Prostate gland (tissue), 2 donors: Measurements from ENCODE around the gene MAPKAP1. TPM values are rescaled to one million over a fixed set of nuclear protein-coding genes. Genes with fewer than 3 reads are reported as not detected.

Source experiments
- DNase-seq: peaks from one replicate; pipeline ENCODE4 v3.0.0-alpha.2; 2019; ENCODE audit warnings: low spot score
- H3K27ac ChIP-seq, 2 donors: fragments of 200-600 bp; sonication (generic); 2 replicates each; pipeline ENCODE4 v1.5.1; 2017 to 2019
- H3K27me3 ChIP-seq: fragments of 200-600 bp; sonication (generic); replicated peaks from 2 replicates; pipeline ENCODE4 v1.5.1; 2019; ENCODE audit not compliant: insufficient read depth
- H3K36me3 ChIP-seq, 2 donors: fragments of 200-600 bp; sonication (generic); 1 replicate in 1 of 2; 2 replicates in 1 of 2; pipeline versions ENCODE4 v1.5.1 to v1.8.1; 2017 to 2019
- H3K4me1 ChIP-seq: fragments of 200-600 bp; sonication (generic); replicated peaks from 2 replicates; pipeline ENCODE4 v1.5.1; 2019
- H3K4me3 ChIP-seq, 2 donors: fragments of 200-600 bp; sonication (generic); 2 replicates each; pipeline ENCODE4 v1.5.1; 2017 to 2019
- H3K9me3 ChIP-seq: fragments of 200-600 bp; sonication (generic); 2 replicates; pipeline ENCODE4 v1.5.1; 2017
- CTCF ChIP-seq, 4 experiments: fragments of 200-600 bp in 2 of 4; fragments of 450-650 bp in 2 of 4; sonication (generic) in 2 of 4; IDR thresholded peaks; 1 replicate in 3 of 4; 2 replicates in 1 of 4; pipeline ENCODE4 v1.5.1; 2016 to 2019; ENCODE audit warnings: antibody characterized with exemption in 4 of 4, mild to moderate bottlenecking in 2 of 4, moderate library complexity in 2 of 4
- POLR2A ChIP-seq: fragments of 450-650 bp; IDR thresholded peaks from one replicate; pipeline ENCODE4 v1.6.1; 2016; ENCODE audit warnings: antibody characterized with exemption, mild to moderate bottlenecking
- POLR2AphosphoS5 ChIP-seq: sonication (generic); formaldehyde crosslinking; IDR thresholded peaks from one replicate; pipeline ENCODE4 v1.6.1; 2017; ENCODE audit warnings: antibody characterized with exemption
- WGBS: methylation state at CpG from one replicate; pipeline ENCODE4 v1.1.5; 2018; 5-methylcytosine and 5-hydroxymethylcytosine counted together
- intact Hi-C: fragments of 100-400 bp; cut with DNase I; formaldehyde crosslinking; loops from one replicate; pipeline ENCODE4 v1.14.2; 2022
- total RNA-seq, 2 donors: library from RNA; depleted of rRNA; stranded (reverse); fragments of >200 nt; gene quantifications; one replicate each; pipeline ENCODE4 v1.1.0, GENCODE V29; 2016

Gene MAPKAP1
- total RNA-seq, 2 donors from 2014 or later: 62.4 to 91.2 TPM

DNA sequence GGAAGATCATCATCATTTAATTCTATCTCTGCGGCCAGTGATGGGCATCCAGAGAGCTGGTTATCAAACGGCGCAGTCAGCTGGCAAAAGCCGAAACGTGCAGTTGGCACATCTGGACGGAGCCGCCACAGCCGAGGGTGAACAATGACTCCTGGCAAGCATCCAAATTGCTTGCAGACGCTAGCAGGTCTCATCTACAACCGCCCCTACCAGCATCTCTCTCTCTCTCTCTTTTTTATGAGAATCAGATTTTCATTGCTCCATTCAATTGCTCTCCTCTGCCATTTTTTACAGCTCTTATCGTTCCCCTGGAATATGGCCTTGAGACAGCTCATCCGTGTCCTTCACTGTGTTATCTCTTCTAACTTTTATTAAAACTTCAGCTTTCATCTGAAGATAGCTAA lies 165.2 kb downstream of the MAPKAP1 start:
- DNase-seq: no peak
- 28% methylated on average over 12 of the region's 12 CpGs for WGBS
- Histone ChIP-seq H3K4me1 (peaks cover 12% of the 10 kb centered on the region), H3K9me3 (no peaks in the 10 kb centered on the region), H3K27ac (no peak overlapping the region), H3K27me3 (no peaks in the 10 kb centered on the region), H3K36me3 (no peaks in the 10 kb centered on the region), H3K4me3 (no peak overlapping the region)
- TF ChIP-seq POLR2A (no peak), CTCF (IDR thresholded peaks at IDR 0.05) (no peak), POLR2AphosphoS5 (no peak)
- intact Hi-C loops: no loop called here

DNA sequence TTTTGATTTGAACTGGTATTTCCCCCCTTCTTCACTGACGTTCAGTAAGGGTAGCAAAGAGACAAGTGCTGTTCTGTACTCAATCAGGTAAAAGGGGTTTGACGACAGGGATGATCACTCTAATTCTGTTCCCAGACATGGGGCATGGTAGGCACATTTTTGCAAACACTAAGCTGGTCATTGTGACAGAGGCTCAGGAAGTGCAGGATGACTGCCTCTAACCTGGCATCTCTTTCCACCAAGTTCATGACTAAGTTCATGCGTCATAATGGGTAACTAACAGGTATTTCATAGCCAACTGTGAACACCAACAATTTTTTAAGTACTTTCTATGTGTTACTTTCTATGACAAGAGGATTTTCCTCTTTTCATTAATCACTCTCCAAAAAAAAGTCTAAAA lies 166.5 kb downstream of the MAPKAP1 start:
- peaks cover 8% of the 10 kb centered on the region for H3K4me1 ChIP-seq
- TF ChIP-seq CTCF (IDR thresholded peaks at IDR 0.05) (no peak), POLR2A (no peak), POLR2AphosphoS5 (no peak)
- no peaks in the 10 kb centered on the region for H3K27me3 ChIP-seq
- no peak for DNase-seq
- no peaks in the 10 kb centered on the region for H3K36me3 ChIP-seq
- WGBS: 78% methylated on average over 3 of the region's 3 CpGs
- intact Hi-C loops: no loop called here
- no peak overlapping the region for H3K4me3 ChIP-seq
- no peaks in the 10 kb centered on the region for H3K9me3 ChIP-seq
- no peak overlapping the region for H3K27ac ChIP-seq

DNA sequence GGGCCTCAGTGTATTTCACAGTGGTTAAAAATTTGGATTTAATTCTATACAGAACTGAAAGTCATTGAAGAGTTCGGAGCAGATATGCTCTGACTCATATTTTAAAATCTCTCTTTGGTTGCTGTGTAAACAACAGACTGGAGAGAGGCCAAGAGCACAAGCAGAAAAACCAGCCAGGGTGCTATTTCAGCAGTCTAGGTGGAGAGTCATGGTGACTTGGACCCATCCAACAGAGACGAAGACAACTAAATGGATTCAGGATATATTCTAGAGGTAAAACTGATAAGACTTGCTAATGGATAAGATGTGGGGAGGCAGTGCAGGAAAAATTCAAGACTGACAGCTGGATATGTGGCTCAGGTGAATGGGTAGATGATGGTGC lies 168.9 kb downstream of the MAPKAP1 start:
- peak; percentile 79 for DNase-seq
- Histone ChIP-seq H3K36me3 (no peaks in the 10 kb centered on the region), H3K27me3 (no peaks in the 10 kb centered on the region), H3K27ac (peak overlapping the region in 1 of 2 donors; percentile 4), H3K4me1 (peaks cover 7% of the 10 kb centered on the region), H3K9me3 (no peaks in the 10 kb centered on the region), H3K4me3 (no peak overlapping the region)
- intact Hi-C loops: no loop called here
- TF ChIP-seq POLR2AphosphoS5 (peak; percentile 83), CTCF (IDR thresholded peaks at IDR 0.05) (no peak), POLR2A (no peak)
- 15% methylated on average over 2 of the region's 2 CpGs for WGBS

DNA sequence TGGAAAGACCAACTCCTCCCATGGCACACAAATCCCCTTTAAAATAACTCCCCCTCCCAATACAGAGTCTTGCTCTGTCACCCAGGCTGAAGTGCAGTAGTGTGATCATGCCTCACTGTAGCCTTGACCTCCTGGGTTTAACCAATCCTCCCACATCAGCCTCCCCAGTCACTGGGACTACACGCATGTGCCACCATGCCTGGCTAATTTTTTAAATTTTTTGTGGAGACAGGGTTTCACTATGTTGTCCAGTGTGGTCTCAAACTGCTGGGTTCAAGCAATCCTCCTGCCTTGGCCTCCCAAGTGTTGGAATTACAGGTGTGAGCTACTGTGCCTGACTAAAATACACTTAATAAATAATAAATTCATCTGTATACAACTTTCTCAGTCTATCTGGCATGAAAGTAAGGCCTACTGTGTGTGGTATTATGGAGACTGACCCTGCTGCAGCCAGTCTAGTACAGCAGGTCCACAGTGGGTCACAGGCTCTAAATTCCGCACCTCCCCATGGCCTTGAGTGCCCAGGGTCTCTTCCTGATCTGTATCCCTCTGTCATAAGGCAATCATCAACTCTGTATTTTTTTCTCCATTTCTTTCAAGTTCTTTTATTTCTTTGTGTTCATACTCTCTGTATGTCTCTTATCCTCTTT lies 169.4 kb downstream of the MAPKAP1 start:
- H3K9me3 ChIP-seq: no peaks in the 10 kb centered on the region
- TF ChIP-seq POLR2A (no peak), POLR2AphosphoS5 (no peak), CTCF (IDR thresholded peaks at IDR 0.05) (no peak)
- no peak for DNase-seq
- intact Hi-C loops: no loop called here
- H3K4me3 ChIP-seq: no peak overlapping the region
- 94% methylated on average over 2 of the region's 2 CpGs for WGBS
- H3K27me3 ChIP-seq: no peaks in the 10 kb centered on the region
- peaks cover 7% of the 10 kb centered on the region for H3K4me1 ChIP-seq
- H3K27ac ChIP-seq: peak overlapping the region in 1 of 2 donors; percentile 4
- no peaks in the 10 kb centered on the region for H3K36me3 ChIP-seq

DNA sequence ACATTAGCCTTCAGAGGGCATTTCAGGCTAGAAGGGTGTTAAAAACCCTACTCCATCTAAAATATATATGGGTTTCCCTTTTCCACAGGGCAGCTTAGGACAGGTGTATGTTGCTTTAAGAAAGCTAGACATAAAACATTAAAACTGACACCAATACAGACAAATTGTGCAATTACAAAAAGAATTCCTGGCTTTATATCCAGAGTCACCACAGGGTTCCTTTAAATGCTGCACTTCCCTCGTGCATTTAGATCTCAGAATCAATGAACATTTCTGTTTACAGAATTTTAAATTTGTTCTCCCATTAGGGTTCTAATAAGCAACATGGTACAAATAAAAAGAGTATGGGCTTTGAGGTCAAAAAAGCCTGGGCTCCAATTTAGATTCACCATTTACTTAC lies 170.2 kb downstream of the MAPKAP1 start:
- Histone ChIP-seq H3K36me3 (no peaks in the 10 kb centered on the region), H3K4me3 (no peak overlapping the region), H3K9me3 (no peaks in the 10 kb centered on the region), H3K27me3 (no peaks in the 10 kb centered on the region), H3K27ac (no peak overlapping the region), H3K4me1 (peaks cover 7% of the 10 kb centered on the region)
- intact Hi-C loops: no loop called here
- WGBS: 16% methylated on average over 1 of the region's 1 CpG
- no peak for DNase-seq
- TF ChIP-seq CTCF (IDR thresholded peaks at IDR 0.05) (no peak), POLR2A (no peak), POLR2AphosphoS5 (no peak)
